Fibroblast of skin of back (primary cell): Measurements from ENCODE around the gene SKIL.
A peak's percentile ranks its signal among the peaks of the same experiment; 100 is the strongest.

Source experiments
- DNase-seq: peaks from one replicate; pipeline ENCODE4 v3.0.0-alpha.2; 2013

SKIL gene

DNA sequence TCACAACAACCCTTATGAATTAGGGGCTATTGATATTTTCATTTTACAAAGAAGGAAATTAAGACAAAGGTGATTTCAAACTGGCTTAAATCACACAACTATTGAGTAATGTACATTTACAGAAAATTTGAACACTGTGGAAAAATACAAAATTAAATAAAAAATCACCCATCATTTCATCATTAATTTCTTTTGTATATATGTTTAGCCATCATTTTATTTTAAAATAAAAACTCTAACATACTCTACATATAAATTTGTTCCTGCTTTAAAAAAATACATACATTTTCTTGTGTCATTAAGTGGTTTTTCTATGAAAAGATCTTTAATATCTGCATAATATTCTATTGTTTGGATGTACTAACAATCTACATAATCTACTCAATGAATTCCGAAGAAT is 81.3 kb downstream of the SKIL start:
- DNase-seq, result no peak

DNA sequence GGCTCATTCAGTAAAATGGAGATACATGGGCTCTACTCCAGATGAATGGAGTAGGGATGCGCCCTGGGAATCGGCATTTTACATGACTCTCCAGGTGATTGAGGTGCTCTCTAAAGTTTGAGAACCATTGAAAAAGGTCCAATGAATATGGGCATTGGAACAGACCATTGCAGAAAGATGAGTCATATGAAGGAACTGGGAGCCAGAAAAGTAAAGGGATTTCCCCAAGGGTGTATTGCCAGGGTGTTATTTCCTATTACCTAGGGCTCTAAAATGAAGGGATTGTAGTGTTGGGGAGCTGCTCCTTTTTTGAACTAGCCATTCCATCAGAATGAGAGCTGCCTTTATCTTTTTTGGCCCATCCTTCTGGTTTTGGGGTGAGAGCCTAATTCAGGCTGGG is 82.8 kb downstream of the SKIL start:
- peak; percentile 12 for DNase-seq

DNA sequence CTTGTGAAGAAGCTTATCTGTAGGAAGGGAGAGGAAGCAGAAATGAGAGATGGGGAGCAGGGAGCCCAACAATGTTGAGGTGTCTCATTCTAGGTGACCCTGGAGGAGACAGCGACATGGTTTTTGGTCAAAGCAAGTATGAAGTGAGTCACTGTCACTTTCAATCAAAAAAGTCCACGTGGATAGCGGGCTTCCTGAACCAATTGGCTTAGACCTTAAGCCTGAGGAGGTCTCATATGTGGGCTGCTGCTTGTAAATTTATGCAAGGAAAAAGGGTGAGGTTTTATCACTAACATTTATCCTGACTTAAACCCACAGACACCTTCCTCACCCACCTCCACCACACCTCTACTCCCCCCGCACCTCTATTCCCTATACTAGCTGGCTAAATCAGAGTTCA is 83.9 kb downstream of the SKIL start:
- no peak for DNase-seq

DNA sequence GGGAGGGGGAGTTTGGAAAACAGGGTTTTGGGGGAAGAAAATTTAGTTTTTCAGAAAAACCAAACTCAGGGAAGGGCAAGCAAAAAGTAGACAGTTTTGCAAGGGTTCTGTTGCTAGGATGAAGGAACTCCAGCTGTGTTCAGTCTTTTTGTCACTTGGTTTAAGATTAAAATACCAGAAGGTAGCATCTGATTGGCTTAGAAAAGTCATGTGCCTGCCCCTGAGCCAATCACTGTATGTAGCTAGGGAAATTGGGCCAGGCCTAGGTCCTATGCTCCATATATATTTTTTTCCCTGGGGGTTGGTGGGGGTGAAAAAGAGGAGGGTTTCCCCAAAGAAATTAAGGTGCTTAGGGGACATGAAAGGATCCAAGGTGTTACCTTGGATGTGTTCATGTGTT is 85.4 kb downstream of the SKIL start:
- DNase-seq, result no peak

DNA sequence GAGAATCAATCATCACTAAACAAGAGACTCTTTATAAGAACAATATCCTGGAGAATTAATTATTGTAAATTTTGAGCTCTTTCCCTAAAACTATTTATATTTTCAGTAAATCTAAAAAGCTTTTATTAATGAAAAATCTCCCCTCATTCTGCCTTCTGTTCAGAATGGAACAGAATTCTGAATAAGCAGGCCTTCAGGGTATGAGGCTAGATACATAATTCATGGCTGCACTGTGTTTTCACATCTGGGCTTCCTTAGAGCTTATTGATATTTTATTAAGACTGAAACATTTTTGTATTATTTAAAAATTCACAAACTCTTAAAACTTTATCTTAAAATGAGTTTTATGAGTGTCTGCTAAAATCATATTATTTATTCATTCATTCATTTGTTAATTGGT is 85.9 kb downstream of the SKIL start:
- DNase-seq, result no peak
